Liver (tissue), 3 donors: ENCODE data around the gene USP5.
"Not testable (repeated sequence)": the region's sequence is repeated elsewhere in the genome, so short reads cannot be mapped to it uniquely, and the experiment has no call there.

Experiments used
- ATF3 ChIP-seq: IDR thresholded peaks from 2 replicates; pipeline ENCODE4 v1.6.1; 2016; ENCODE audit warnings: antibody characterized with exemption
- CTCF ChIP-seq: fragments of 150-350 bp; IDR thresholded peaks from 2 replicates; pipeline ENCODE4 v1.5.1; 2017; ENCODE audit warnings: improper control_type of control experiment, low read depth, low read length; ENCODE audit not compliant: missing input control
- JUND ChIP-seq, 2 donors: IDR thresholded peaks; 2 replicates each; pipeline ENCODE4 v1.6.1; 2016; ENCODE audit warnings: antibody characterized with exemption in 2 of 2
- TAF1 ChIP-seq: conservative IDR thresholded peaks from 2 replicates; pipeline ENCODE4 v1.6.1; 2016; ENCODE audit warnings: antibody characterized with exemption, mild to moderate bottlenecking
- YY1 ChIP-seq: IDR thresholded peaks from 2 replicates; pipeline ENCODE4 v1.6.1; 2016; ENCODE audit warnings: antibody characterized with exemption, mild to moderate bottlenecking
- ZBTB33 ChIP-seq: IDR thresholded peaks from 2 replicates; pipeline ENCODE4 v1.6.1; 2016; ENCODE audit warnings: antibody characterized with exemption
- donor health status: healthy.
- donor health status: healthy.

- not testable (repeated sequence) for TF ChIP-seq CTCF; ATF3; TAF1; YY1; JUND (IDR thresholded peaks at IDR 0.05); ZBTB33
These were observed 22.0 kb downstream of the USP5 start for GRCh38 chr12:6874015-6874368.
